ENCODE data around the gene ZNF33B.

Gene ZNF33B

DNA sequence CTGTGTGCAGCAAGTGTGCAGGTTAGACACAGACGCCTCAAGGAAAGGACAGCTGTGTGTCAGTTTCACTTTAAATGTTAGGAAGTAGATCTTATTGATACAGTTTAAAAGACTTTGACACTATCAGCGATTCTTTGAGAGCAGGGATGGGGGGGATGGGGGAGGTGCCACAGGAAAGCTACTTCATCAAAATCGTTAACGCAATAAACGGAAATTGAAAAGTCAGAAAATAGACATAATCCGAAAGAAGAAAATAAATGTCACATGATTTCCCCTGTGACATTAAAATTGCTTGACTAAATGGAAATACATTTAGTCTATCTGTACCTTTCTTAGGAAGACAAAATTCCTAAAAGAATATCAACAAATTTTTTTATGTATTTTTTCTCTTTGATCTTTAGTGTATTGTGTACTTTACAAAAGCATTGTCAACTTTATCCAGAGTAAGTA lies 476 bp upstream of the ZNF33B start:
- Histone ChIP-seq H3K27ac (peak overlapping the region; percentile 96), H3K4me3 (peak overlapping the region; percentile 96)
- TF ChIP-seq, protein P1, sequence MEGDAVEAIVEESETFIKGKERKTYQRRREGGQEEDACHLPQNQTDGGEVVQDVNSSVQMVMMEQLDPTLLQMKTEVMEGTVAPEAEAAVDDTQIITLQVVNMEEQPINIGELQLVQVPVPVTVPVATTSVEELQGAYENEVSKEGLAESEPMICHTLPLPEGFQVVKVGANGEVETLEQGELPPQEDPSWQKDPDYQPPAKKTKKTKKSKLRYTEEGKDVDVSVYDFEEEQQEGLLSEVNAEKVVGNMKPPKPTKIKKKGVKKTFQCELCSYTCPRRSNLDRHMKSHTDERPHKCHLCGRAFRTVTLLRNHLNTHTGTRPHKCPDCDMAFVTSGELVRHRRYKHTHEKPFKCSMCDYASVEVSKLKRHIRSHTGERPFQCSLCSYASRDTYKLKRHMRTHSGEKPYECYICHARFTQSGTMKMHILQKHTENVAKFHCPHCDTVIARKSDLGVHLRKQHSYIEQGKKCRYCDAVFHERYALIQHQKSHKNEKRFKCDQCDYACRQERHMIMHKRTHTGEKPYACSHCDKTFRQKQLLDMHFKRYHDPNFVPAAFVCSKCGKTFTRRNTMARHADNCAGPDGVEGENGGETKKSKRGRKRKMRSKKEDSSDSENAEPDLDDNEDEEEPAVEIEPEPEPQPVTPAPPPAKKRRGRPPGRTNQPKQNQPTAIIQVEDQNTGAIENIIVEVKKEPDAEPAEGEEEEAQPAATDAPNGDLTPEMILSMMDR (IDR thresholded peaks at IDR 0.05) = no peak
- DNase-seq (ENCODE audit: low spot score) = no peak

DNA sequence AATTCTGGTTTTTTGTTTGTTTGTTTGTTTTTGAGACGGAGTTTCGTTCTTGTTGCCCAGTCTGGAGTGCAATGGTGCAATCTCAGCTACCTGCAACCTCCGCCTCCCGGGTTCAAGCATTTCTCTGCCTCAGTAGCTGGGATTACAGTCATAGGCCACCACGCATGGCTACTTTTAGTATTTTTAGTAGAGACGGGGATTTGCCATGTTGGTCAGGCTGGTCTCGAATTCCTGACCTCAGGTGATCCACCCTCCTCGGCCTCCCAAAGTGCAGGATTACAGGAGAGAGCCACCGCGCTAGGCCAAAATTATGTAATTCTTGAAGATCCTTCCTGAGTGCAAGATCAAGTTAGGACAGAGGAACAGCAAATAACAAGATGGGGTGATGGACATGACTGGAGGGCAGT lies 719 bp downstream of the ZNF33B start:
- TF ChIP-seq, protein P1 (IDR thresholded peaks at IDR 0.05) = no peak
- DNase-seq (ENCODE audit: low spot score) = no peak
- H3K27ac ChIP-seq = peak overlapping the region; percentile 96

DNA sequence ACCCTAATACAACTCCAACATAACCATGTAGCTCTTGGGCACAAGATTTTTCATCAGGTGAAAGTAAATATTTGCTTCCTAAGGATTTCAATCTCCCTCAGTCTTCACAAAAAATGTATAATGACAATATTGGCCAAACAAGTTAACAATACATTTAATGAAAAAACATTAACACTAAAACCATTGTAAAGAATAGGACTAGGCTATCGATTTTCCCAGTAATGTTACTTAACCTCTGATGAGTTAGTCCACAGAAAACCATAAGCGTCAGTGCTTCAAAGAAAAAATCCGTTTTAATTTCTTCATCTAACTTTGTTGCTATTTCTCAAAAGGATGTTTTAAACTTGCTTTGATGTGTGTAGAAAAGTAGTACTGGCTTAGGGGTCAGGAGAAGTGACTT lies 1.2 kb downstream of the ZNF33B start:
- DNase-seq (ENCODE audit: low spot score) = no peak
- Histone ChIP-seq H3K4me3 (peak overlapping the region; percentile 96), H3K27ac (peak overlapping the region in 1 of 2 donors; percentile 96)
- TF ChIP-seq, protein P1 (IDR thresholded peaks at IDR 0.05) = no peak

More for the DNA sequence above, 719 bp downstream of the ZNF33B start:
- H3K4me3 ChIP-seq = peak overlapping the region; percentile 96

DNA sequence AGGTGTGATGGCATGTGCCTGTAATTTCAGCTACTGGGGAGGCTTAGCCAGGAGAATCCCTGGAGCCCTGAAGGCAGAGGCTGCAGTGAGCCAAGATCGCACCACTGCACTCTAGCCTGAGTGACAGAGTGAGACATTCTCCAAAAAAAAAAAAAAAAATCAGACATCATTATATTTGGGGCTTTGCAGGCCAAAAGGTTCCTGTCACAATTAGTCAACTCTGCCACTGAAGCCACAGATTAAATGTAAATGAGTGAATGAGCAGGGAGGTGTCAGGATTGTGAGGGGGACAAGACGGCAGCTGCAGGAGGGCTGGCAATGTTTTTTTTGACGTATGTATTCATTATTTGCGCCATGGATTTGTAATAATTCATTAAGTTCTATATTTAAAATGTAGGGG lies 3.3 kb downstream of the ZNF33B start:
- Histone ChIP-seq H3K27ac (no peak overlapping the region), H3K4me3 (no peak overlapping the region)
- TF ChIP-seq, protein P1 (IDR thresholded peaks at IDR 0.05) = no peak
- no peak for DNase-seq (ENCODE audit: low spot score)

DNA sequence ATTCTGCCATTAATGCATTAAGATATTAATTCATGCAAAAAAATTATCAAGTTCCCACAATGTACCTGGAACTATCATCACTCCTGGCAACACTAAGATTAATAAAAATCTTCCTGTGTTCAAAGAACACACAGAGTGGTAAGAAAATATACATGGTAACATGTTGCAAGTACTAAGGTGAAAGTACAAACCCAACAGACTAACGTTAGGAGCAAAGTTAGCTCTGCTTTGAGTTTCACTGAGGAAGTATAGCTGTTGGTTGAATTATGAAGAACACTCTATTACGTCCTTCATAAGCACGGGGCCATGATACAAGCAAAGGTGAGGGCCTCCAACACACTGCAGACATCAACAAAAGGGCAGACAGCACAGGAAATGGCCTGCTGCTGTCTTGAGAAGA lies 5.8 kb downstream of the ZNF33B start:
- Histone ChIP-seq H3K27ac (no peak overlapping the region), H3K4me3 (no peak overlapping the region)
- TF ChIP-seq, protein P1 (IDR thresholded peaks at IDR 0.05) = no peak
- DNase-seq (ENCODE audit: low spot score) = no peak

DNA sequence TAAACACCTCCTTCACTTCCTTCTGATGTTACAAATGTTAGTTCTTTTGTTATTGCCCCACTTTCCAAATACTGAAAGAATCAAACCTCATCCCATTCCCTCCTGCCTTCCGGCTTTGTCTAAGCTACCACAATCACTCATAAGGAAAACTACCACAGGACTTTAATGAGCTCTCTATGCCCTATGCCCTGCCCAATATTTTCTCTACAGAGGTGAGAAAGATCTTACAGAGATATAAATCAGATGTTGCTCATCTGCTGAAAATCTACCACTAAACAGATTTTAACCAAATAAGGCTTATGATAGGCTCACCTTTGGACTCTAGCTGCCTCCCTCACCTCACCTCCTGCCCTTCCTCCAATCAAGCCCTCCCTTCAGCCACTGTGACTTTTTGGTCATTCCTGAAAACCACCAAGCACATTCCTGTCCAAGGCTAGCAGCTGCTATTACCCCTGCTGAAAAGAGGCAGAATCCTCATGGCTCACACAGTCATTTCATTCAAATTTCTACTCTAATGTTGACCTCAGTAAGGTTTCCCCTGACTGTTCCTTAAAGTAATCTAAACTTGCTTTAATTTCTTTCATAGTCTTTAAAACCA lies 7.7 kb downstream of the ZNF33B start:
- Histone ChIP-seq H3K27ac (no peak overlapping the region), H3K4me3 (no peak overlapping the region)
- TF ChIP-seq, protein P1 (IDR thresholded peaks at IDR 0.05) = no peak
- DNase-seq (ENCODE audit: low spot score) = no peak

DNA sequence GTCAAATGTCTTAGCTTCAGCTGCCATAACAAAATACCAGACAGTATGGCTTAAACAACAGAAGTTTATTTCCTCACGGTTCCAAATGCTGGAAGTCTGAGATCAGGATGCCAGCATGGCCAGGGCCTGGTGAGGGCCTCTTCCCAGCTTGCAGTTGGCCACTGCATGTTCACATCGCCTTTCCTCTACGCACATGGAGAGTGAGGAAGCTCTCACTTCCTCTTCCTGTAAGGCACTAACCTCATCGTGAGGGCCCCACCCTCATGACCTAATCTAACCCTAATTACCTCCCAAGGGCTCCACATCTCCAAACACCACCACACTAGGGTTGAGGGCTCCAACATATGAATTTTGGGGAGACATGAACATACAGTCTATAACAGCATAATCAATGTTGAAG lies 14.4 kb downstream of the ZNF33B start:
- no peak overlapping the region for H3K27ac ChIP-seq
- no peak overlapping the region for H3K4me3 ChIP-seq
- no peak for DNase-seq (ENCODE audit: low spot score)
- TF ChIP-seq, protein P1 (IDR thresholded peaks at IDR 0.05) = no peak
